Fibroblast of pulmonary artery (primary cell): ENCODE results near the gene VWF.
"Not testable (repeated sequence)": the region's sequence is repeated elsewhere in the genome, so short reads cannot be mapped to it uniquely, and the experiment has no call there.

Experiments
- DNase-seq: peaks from one replicate; pipeline ENCODE4 v3.0.0-alpha.2; 2010; ENCODE audit warnings: low read depth
- H3K4me3 ChIP-seq: replicated peaks from 2 replicates; pipeline ENCODE4 v1.5.1; 2011; ENCODE audit warnings: low read depth, mild to moderate bottlenecking, control low read depth, low read length, moderate library complexity
- TF ChIP-seq, protein P1 (sequence below): IDR thresholded peaks from 2 replicates; pipeline ENCODE4 v1.5.1; 2011; ENCODE audit warnings: mild to moderate bottlenecking, control low read depth, low read length, inconsistent platforms; ENCODE audit errors: missing control alignments

Gene VWF

DNA sequence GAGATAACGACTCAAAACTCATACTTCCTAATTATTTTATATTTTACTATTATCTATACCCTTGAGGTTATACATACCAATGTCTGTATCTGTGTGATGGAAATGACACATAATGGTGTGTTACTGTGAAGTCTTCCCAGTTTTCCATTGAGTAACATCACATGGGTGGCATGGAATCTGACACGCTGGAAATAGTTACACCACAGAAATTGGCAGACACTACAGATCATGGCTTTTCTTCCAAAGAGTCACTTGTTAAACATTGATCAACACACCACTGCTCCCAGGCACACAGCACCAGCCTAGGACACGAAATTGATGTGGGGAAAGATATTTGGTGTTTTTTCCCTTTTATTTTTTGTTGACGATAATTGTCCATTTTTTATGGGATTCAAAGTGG is 33.0 kb upstream of the VWF start:
- H3K4me3 ChIP-seq = no peak overlapping the region
- DNase-seq = no peak
- TF ChIP-seq, protein P1, sequence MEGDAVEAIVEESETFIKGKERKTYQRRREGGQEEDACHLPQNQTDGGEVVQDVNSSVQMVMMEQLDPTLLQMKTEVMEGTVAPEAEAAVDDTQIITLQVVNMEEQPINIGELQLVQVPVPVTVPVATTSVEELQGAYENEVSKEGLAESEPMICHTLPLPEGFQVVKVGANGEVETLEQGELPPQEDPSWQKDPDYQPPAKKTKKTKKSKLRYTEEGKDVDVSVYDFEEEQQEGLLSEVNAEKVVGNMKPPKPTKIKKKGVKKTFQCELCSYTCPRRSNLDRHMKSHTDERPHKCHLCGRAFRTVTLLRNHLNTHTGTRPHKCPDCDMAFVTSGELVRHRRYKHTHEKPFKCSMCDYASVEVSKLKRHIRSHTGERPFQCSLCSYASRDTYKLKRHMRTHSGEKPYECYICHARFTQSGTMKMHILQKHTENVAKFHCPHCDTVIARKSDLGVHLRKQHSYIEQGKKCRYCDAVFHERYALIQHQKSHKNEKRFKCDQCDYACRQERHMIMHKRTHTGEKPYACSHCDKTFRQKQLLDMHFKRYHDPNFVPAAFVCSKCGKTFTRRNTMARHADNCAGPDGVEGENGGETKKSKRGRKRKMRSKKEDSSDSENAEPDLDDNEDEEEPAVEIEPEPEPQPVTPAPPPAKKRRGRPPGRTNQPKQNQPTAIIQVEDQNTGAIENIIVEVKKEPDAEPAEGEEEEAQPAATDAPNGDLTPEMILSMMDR = no peak

DNA sequence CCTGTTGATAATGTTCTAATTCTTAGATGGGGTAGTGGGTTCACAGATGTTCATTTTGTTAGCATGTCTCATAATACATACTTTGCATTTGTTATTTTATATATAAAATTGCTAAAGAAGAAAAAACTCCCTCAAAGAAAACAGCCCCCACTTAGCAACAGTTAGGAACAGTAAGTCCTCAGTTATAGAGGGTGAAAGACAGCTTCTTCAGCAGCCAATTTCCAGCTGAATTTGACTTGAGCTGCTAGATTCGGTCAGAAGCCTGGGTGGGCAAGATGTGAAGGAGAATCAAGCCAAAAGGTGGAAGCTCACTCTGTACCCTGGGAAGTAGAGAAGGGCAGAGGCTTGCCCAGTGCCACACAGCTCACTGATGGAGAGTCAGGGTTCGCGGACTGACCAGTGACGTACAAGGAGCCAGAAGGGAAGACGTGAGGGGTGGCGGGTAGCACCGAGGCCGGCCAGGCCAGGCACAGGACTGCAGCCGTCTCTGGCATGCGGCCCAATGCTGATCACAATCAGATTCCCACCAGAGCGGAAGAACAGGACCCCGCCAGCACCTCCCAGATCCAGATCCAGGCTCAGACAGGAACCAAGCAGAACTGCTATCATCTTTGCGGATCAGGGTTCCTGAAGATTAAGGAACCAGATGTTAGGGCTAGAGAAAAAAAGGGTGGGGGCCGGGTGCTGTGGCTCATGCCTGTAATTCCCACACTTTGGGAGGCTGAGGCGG is 30.4 kb upstream of the VWF start:
- H3K4me3 ChIP-seq = no peak overlapping the region
- DNase-seq = no peak
- TF ChIP-seq, protein P1 = no peak

GRCh38 chr12:6148722-6149121 is 24.3 kb upstream of the VWF start:
- not testable (repeated sequence) for DNase-seq, H3K4me3 ChIP-seq

GRCh38 chr12:6148061-6148460 is 23.6 kb upstream of the VWF start:
- no peak overlapping the region for H3K4me3 ChIP-seq
- DNase-seq = no peak
- TF ChIP-seq, protein P1 = no peak

DNA sequence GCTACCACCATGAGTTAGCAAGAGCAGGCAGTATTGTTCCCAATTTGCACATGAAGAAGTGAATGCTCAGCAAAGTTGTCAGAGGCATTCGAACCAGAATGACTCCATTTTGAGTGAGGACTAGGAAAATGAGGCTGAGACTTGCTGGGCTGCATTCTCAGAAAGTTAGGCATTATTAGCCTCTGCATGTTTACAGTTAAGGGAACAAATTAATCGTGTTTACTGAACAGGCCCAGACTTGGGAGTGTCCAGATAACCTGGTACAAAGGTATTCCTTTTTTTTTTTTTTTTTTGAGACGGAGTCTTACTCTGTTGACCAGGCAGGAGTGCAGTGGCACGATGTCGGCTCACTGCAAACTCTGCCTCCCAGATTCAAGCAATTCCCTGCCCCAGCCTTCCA is 22.5 kb upstream of the VWF start:
- DNase-seq = no peak
- TF ChIP-seq, protein P1 = no peak
- H3K4me3 ChIP-seq = no peak overlapping the region

GRCh38 chr12:6146509-6146908 is 22.0 kb upstream of the VWF start:
- TF ChIP-seq, protein P1 = no peak
- no peak for DNase-seq
- no peak overlapping the region for H3K4me3 ChIP-seq

GRCh38 chr12:6145564-6145963 is 21.1 kb upstream of the VWF start:
- peak; percentile 49 for DNase-seq
- no peak overlapping the region for H3K4me3 ChIP-seq
- TF ChIP-seq, protein P1 = no peak
